ENCODE data around the gene KEAP1.

KEAP1 gene

GRCh38 chr19:10449037-10449436 is 54.1 kb downstream of the KEAP1 start:
- no peak for DNase-seq (ENCODE audit: low read depth)

GRCh38 chr19:10442698-10443097 is 60.5 kb downstream of the KEAP1 start:
- no peak for DNase-seq (ENCODE audit: low read depth)

- DNase-seq (ENCODE audit: low read depth): no peak
Observed at GRCh38 chr19:10439588-10439987, 63.6 kb downstream of the KEAP1 start.
